Activated B cell treated with CpG ODN at 0.5 μM for 24 hours (primary cell): ENCODE results near the gene NOP9. TPM values are rescaled to one million over a fixed set of nuclear protein-coding genes. Genes with fewer than 3 reads are reported as not detected.

Experiments used
- ATAC-seq: fragments of 200-7000 bp; cut with Tn5 transposase; one replicate; pipeline ENCODE4 v1.10.0; 2021; ENCODE audit warnings: low read depth, mild to moderate bottlenecking, moderate library complexity
- CTCF ChIA-PET: fragments of 350-600 bp; sonication (Branson Sonifier 250); formaldehyde crosslinking; loops from one replicate; lab custom pipeline; 2021; ENCODE audit warnings: antibody characterized with exemption; lab: Charles Lee
- POLR2A ChIA-PET: fragments of 350-600 bp; sonication (Branson Sonifier 250); formaldehyde crosslinking; loops from one replicate; lab custom pipeline; 2021; ENCODE audit warnings: antibody characterized with exemption; lab: Charles Lee
- DNase-seq: peaks from one replicate; pipeline ENCODE4 v3.0.0; 2022
- H3K27ac Mint-ChIP-seq: one replicate; pipeline ENCODE4 v1.8.0; 2020; ENCODE audit warnings: mixed read lengths
- H3K27me3 Mint-ChIP-seq: one replicate; pipeline ENCODE4 v1.8.0; 2021; ENCODE audit warnings: mixed read lengths
- H3K36me3 Mint-ChIP-seq: one replicate; pipeline ENCODE4 v1.8.0; 2021; ENCODE audit warnings: low read depth, mixed read lengths
- H3K4me1 Mint-ChIP-seq: one replicate; pipeline ENCODE4 v1.8.0; 2021; ENCODE audit warnings: mixed read lengths
- H3K4me3 Mint-ChIP-seq: one replicate; pipeline ENCODE4 v1.8.0; 2020; ENCODE audit warnings: mild to moderate bottlenecking, mixed read lengths
- H3K9me3 Mint-ChIP-seq: one replicate; pipeline ENCODE4 v1.8.0; 2020; ENCODE audit warnings: mixed read lengths
- intact Hi-C: fragments of 100-400 bp; cut with micrococcal nuclease; formaldehyde crosslinking; loops from one replicate; pipeline ENCODE4 v1.15.1; 2024
- total RNA-seq: library from RNA; stranded (reverse); gene quantifications from 2 replicates; pipeline ENCODE4 v1.2.3, GENCODE V29; 2022
- TF ChIP-seq, protein P1 (sequence below): fragments of 200-600 bp; IDR thresholded peaks from one replicate; pipeline ENCODE4 v1.8.0; 2022; ENCODE audit warnings: antibody characterized with exemption, mild to moderate bottlenecking

Gene NOP9
- total RNA-seq, 1 donor from 2014 or later = 36.4 TPM

DNA sequence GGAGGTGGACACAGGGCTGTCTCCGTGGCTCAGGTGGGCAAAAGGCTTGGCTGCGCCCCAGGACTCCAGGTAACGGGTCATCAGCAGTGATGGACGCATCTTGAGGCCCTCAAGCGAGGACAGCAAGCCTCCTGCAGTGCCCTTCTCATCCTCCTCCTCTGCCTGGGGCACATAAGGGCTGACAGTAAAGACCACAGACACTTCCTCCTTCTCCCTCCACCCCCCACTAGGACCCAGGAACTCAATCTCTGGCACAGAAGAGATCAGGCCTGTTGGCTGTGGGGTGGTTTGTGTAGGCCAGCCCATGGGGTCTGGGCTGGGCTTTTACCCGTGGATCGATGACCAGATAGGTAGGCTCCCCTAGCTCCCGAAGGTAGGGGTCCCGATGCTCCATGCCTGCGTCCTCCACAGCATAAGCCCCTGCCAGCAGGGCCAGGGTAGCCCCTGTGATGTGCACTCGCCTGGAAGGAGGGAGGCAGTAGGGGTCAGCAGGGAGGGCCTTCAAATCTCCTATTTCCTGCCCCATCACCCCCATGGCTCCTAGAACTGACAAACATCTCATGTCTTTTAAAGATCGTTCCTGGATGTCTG, 29.5 kb downstream of the NOP9 start:
- H3K4me3 Mint-ChIP-seq = no peak overlapping the region
- ATAC-seq = no peak
- H3K9me3 Mint-ChIP-seq = no peaks in the 10 kb centered on the region
- peaks cover 35% of the 10 kb centered on the region for H3K4me1 Mint-ChIP-seq
- H3K27ac Mint-ChIP-seq = no peak overlapping the region
- TF ChIP-seq, protein P1, sequence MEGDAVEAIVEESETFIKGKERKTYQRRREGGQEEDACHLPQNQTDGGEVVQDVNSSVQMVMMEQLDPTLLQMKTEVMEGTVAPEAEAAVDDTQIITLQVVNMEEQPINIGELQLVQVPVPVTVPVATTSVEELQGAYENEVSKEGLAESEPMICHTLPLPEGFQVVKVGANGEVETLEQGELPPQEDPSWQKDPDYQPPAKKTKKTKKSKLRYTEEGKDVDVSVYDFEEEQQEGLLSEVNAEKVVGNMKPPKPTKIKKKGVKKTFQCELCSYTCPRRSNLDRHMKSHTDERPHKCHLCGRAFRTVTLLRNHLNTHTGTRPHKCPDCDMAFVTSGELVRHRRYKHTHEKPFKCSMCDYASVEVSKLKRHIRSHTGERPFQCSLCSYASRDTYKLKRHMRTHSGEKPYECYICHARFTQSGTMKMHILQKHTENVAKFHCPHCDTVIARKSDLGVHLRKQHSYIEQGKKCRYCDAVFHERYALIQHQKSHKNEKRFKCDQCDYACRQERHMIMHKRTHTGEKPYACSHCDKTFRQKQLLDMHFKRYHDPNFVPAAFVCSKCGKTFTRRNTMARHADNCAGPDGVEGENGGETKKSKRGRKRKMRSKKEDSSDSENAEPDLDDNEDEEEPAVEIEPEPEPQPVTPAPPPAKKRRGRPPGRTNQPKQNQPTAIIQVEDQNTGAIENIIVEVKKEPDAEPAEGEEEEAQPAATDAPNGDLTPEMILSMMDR = no peak
- H3K36me3 Mint-ChIP-seq = no peaks in the 10 kb centered on the region
- ChIA-PET POLR2A (interaction anchor here (1.0 to 4.6 kb wide), 2 partner anchors 100 to 102 kb away, joined by 3 to 16 read pairs; partner anchors contain the start of genes CBLN3 and KHNYN), CTCF (interaction anchor here (1.1 to 13.6 kb wide), 3 partner anchors 31 to 105 kb away, joined by 3 to 353 read pairs (median 4); partner anchors contain the start of genes CBLN3 and KHNYN)
- intact Hi-C loops = no loop called here
- H3K27me3 Mint-ChIP-seq = peaks cover 7% of the 10 kb centered on the region
- DNase-seq = no peak

DNA sequence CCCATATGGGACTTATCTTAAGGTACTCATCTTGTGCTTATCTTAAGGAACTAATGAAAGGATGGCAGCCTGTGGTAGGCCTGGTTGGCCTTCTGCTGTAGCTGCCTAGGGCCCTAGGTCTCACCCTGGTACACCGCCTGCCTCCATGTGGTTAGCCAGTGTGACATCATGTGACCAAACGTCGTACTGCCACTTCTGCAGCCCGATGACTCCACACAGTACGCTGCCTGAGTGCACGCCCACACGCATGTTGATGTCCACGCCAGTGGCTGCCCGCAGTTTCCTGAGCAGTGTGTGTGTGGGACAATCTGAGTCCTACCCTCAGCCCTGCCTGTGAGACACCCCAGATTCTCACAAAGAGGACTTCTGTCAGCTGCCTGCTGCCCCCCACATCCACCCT, 30.1 kb downstream of the NOP9 start:
- H3K27me3 Mint-ChIP-seq = peaks cover 8% of the 10 kb centered on the region
- ATAC-seq (no peak), DNase-seq (no peak)
- ChIA-PET CTCF (interaction anchor here (1.1 to 13.6 kb wide), 2 partner anchors 36 to 104 kb away, joined by 4 to 353 read pairs; partner anchors contain the start of genes CBLN3 and KHNYN), POLR2A (interaction anchor here (1.0 to 4.6 kb wide), 2 partner anchors 100 to 102 kb away, joined by 3 to 16 read pairs; partner anchors contain the start of genes CBLN3 and KHNYN)
- H3K9me3 Mint-ChIP-seq = no peaks in the 10 kb centered on the region
- H3K27ac Mint-ChIP-seq = no peak overlapping the region
- H3K4me1 Mint-ChIP-seq = peaks cover 39% of the 10 kb centered on the region
- intact Hi-C loops = loop anchor here (5.0 to 10.0 kb wide), 3 partner anchors 32 to 775 kb away; partner anchors contain the start of genes DHRS1, NOP9, THTPA and ZFHX2
- no peak overlapping the region for H3K4me3 Mint-ChIP-seq
- TF ChIP-seq, protein P1 = no peak
- H3K36me3 Mint-ChIP-seq = no peaks in the 10 kb centered on the region

DNA sequence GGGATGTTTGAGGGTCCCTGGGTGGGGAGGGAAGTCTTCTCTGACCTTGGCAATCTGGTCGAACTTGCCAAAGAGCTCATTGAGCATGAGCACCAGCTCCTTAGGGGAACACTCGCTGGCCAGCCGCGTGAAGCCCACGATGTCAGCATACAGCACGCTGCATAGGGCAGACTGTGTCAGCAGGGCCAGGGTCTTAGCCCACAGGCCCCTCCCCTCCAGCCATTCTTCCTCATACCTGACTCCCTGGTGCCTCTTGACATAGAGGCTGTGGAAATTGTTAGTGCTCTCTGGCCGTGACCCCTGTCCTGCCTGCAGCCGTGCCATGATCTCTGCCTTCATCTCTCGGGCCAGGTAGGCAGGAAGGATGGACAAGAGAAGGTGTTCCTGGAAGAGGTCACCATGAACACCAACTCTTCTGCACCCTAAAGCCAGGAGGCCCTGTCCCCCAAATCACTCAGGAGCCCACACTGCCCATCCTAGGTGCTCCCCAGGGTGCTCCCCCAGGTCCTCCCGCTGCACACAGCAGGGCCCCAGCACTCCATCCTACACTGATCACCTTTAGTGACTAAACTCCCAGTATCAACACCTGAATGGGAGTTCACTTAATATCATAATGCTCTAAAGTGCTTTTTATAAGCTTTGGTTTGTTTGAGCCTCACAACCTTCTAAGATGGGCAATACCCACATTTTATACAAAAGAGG, 31.5 kb downstream of the NOP9 start:
- TF ChIP-seq, protein P1 = no peak
- Mint-ChIP-seq H3K4me1 (peaks cover 45% of the 10 kb centered on the region), H3K27ac (no peak overlapping the region), H3K36me3 (peaks cover 1% of the 10 kb centered on the region), H3K27me3 (peaks cover 14% of the 10 kb centered on the region), H3K4me3 (no peak overlapping the region), H3K9me3 (no peaks in the 10 kb centered on the region)
- POLR2A ChIA-PET = interaction anchor here (1.1 to 11.5 kb wide), 4 partner anchors 9 to 170 kb away, joined by 4 to 216 read pairs (median 10); partner anchors contain the start of genes CBLN3, IRF9, KHNYN and RIPK3
- intact Hi-C loops = loop anchor here (5.0 to 10.0 kb wide), 3 partner anchors 34 to 776 kb away; partner anchors contain the start of genes DHRS1, NOP9, THTPA and ZFHX2
- CTCF ChIA-PET = interaction anchor here (1.0 to 13.6 kb wide), 6 partner anchors 19 to 250 kb away, joined by 4 to 353 read pairs (median 16); partner anchors contain the start of genes CBLN3, KHNYN, LTB4R and LTB4R2
- ATAC-seq (no peak), DNase-seq (no peak)

DNA sequence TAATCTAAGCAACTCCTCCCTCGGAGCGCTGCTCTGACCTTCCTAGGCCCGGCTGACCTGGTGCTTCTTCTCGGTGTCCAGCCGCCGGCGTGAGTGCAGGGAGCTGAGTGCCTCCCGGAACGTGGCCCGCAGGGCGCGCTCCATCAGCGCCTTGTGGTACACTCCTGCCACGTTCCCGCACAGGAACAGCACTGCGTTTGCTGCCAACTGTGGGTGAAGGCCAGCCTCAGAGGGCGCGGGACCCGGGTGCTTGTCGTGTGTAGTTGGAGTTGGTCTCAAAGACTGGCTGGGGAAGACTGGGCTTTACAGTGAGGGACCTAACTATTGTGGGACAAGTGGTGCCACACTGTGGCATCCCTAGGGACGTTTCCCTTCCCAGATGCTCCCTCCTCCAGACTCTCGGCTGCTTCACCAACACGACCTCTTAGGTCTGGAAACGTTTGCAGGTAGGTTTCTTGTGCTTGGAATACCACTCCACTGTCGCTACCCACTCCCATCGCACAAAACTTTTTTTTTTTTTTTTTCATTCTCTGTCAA, 32.1 kb downstream of the NOP9 start:
- DNase-seq (no peak), ATAC-seq (no peak)
- ChIA-PET CTCF (interaction anchor here (0.7 to 13.6 kb wide), 14 partner anchors 20 to 251 kb away, joined by 3 to 353 read pairs (median 4); partner anchors contain the start of genes CBLN3, CIDEB, DHRS1 and KHNYN), POLR2A (interaction anchor here (0.5 to 11.5 kb wide), 12 partner anchors 21 to 1903 kb away, joined by 3 to 216 read pairs (median 6); partner anchors contain the start of genes CBLN3, DHRS1, IRF9 and KHNYN)
- H3K27ac Mint-ChIP-seq = peak overlapping the region; percentile 42
- H3K9me3 Mint-ChIP-seq = no peaks in the 10 kb centered on the region
- intact Hi-C loops = loop anchor here (1.0 to 10.0 kb wide), 9 partner anchors 20 to 777 kb away; partner anchors contain the start of genes CHMP4A, DHRS1, LTB4R and NOP9
- H3K4me1 Mint-ChIP-seq = peaks cover 45% of the 10 kb centered on the region
- H3K4me3 Mint-ChIP-seq = peak overlapping the region; percentile 83
- H3K27me3 Mint-ChIP-seq = peaks cover 14% of the 10 kb centered on the region
- H3K36me3 Mint-ChIP-seq = peaks cover 8% of the 10 kb centered on the region
- TF ChIP-seq, protein P1 = no peak
